Measurements from ENCODE around the gene MGAT4A. TPM values are rescaled to one million over a fixed set of nuclear protein-coding genes. Genes with fewer than 3 reads are reported as not detected.

Gene MGAT4A
- total and polyA plus RNA-seq, 10 of the 15 experiments (the other 5 are each of a cell fraction or from before 2014, with no cell fraction given), result 4.3 to 23.4 (median 13.6) TPM

DNA sequence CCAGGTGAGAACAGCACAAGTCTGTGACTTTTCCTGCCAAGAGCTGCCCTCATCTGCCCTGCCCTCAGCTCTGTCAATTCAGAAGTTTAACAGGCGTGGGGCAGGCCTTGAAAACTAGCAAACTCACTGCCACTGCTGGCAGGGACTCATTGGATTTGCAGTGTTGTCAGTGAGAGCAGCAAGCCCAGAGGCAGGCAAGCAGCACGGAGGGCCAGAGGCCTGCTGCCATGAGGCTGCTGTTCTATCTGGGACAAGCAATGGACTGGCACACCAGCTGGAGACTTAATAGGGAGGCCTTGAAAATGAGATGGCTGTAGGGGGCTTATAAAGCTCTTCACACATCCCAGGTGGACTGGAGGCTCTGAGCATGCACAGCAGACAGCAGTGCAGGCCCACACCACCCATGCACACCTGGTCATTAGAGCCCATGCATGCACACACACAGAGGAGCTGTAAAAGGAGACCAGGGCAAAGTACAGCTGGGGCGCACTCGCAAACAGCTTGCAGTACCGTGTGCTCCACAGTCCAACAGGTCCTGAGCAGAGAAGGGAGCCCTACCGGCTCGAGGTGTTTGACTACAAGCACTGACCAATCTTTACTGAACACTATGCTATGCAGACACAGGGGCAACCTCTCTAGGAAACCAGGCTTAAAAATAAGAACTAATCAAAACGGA lies 28.7 kb downstream of the MGAT4A start:
- ChIA-PET SMC1A (ENCODE audit: uncharacterized antibody, unreplicated experiment) (interaction anchor here (0.7 to 1.3 kb wide), 4 partner anchors 10 to 31 kb away, joined by 3 to 6 read pairs (median 3); no protein-coding TSS in a partner anchor), RAD21 (ENCODE audit: unreplicated experiment) (interaction anchor here (0.9 kb wide), 1 partner anchor 53 kb away, joined by 3 read pairs; no protein-coding TSS in a partner anchor), CTCF (interaction anchor here (1.1 kb wide), 1 partner anchor 9 kb away, joined by 6 read pairs; no protein-coding TSS in a partner anchor), POLR2A (no interaction called here)
- intact Hi-C loops (cut with micrococcal nuclease; ENCODE audit: unreplicated experiment) (no loop called here), in situ Hi-C loops (cut with MboI) (no loop called here)
- H3K4me2 ChIP-seq (ENCODE audit: control insufficient read depth, insufficient read depth), result no peak overlapping the region
- no peaks in the 10 kb centered on the region for H4K20me1 ChIP-seq (ENCODE audit: control insufficient read depth, insufficient read depth)
- no peak overlapping the region for H3K9ac ChIP-seq (ENCODE audit: control insufficient read depth, insufficient read depth, low read length)
- FAIRE-seq (no peak), DNase-seq (ENCODE audit: low read depth, low spot score) (no peak), ATAC-seq (peak; percentile 34)
- WGBS (ENCODE audit: insufficient coverage, insufficient replicate concordance, low lambda C conversion rate, missing lambda C conversion rate), result 52% methylated on average over 8 of the region's 8 CpGs
- no peaks in the 10 kb centered on the region for H3K9me3 ChIP-seq (replicated peaks; ENCODE audit: control insufficient read depth, insufficient read depth, low read length)
- H3K27me3 ChIP-seq (replicated peaks in 1 of 2; ENCODE audit: control insufficient read depth in 2 of 2, insufficient read depth in 2 of 2, low read length in 1 of 2), result no peaks in the 10 kb centered on the region
- H3K27ac ChIP-seq (ENCODE audit: control insufficient read depth, insufficient read depth), result no peak overlapping the region
- no peaks in the 10 kb centered on the region for H3K36me3 ChIP-seq (ENCODE audit: control insufficient read depth in 2 of 2, insufficient read depth in 2 of 2, low read length in 1 of 2)
- H3K79me2 ChIP-seq (ENCODE audit: control insufficient read depth, insufficient read depth, low read length), result no peaks in the 10 kb centered on the region
- no peaks in the 10 kb centered on the region for H3K4me1 ChIP-seq (ENCODE audit: control insufficient read depth, insufficient read depth, low read length)
- no peak overlapping the region for H3K4me3 ChIP-seq
- BruUV-seq (replicated peaks), result no TSS peak
- H2AFZ ChIP-seq (ENCODE audit: control insufficient read depth, low read depth, low read length), result no peak overlapping the region
- TF ChIP-seq, protein P1, sequence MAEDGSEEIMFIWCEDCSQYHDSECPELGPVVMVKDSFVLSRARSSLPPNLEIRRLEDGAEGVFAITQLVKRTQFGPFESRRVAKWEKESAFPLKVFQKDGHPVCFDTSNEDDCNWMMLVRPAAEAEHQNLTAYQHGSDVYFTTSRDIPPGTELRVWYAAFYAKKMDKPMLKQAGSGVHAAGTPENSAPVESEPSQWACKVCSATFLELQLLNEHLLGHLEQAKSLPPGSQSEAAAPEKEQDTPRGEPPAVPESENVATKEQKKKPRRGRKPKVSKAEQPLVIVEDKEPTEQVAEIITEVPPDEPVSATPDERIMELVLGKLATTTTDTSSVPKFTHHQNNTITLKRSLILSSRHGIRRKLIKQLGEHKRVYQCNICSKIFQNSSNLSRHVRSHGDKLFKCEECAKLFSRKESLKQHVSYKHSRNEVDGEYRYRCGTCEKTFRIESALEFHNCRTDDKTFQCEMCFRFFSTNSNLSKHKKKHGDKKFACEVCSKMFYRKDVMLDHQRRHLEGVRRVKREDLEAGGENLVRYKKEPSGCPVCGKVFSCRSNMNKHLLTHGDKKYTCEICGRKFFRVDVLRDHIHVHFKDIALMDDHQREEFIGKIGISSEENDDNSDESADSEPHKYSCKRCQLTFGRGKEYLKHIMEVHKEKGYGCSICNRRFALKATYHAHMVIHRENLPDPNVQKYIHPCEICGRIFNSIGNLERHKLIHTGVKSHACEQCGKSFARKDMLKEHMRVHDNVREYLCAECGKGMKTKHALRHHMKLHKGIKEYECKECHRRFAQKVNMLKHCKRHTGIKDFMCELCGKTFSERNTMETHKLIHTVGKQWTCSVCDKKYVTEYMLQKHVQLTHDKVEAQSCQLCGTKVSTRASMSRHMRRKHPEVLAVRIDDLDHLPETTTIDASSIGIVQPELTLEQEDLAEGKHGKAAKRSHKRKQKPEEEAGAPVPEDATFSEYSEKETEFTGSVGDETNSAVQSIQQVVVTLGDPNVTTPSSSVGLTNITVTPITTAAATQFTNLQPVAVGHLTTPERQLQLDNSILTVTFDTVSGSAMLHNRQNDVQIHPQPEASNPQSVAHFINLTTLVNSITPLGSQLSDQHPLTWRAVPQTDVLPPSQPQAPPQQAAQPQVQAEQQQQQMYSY (CRISPR knock-in tag; IDR thresholded peaks at IDR 0.05), result no peak
- TF ChIP-seq IKZF2 (IDR thresholded peaks at IDR 0.05) (no peak), SMAD5 (IDR thresholded peaks at IDR 0.05; ENCODE audit: low read depth) (no peak), ZBED1 (IDR thresholded peaks at IDR 0.05; ENCODE audit: borderline replicate concordance) (no peak), RBBP5 (conservative IDR thresholded peaks at IDR 0.05) (no peak), RAD51 (IDR thresholded peaks at IDR 0.05) (no peak), SMC3 (IDR thresholded peaks at IDR 0.05; ENCODE audit: borderline replicate concordance, low read length) (no peak), GABPA (IDR thresholded peaks at IDR 0.05; ENCODE audit: low read depth) (no peak), SREBF2 (IDR thresholded peaks at IDR 0.05; ENCODE audit: low read length) (no peak), SIX5 (IDR thresholded peaks at IDR 0.05; ENCODE audit: low read depth, low read length, severe bottlenecking) (no peak), RFX5 (IDR thresholded peaks at IDR 0.05; ENCODE audit: low read depth, low read length) (no peak), MEF2A (IDR thresholded peaks at IDR 0.05; ENCODE audit: insufficient read depth, low read depth, low read length) (no peak), MTA3 (IDR thresholded peaks at IDR 0.05; ENCODE audit: borderline replicate concordance, low read length) (no peak)
- TF ChIP-seq, protein P2, sequence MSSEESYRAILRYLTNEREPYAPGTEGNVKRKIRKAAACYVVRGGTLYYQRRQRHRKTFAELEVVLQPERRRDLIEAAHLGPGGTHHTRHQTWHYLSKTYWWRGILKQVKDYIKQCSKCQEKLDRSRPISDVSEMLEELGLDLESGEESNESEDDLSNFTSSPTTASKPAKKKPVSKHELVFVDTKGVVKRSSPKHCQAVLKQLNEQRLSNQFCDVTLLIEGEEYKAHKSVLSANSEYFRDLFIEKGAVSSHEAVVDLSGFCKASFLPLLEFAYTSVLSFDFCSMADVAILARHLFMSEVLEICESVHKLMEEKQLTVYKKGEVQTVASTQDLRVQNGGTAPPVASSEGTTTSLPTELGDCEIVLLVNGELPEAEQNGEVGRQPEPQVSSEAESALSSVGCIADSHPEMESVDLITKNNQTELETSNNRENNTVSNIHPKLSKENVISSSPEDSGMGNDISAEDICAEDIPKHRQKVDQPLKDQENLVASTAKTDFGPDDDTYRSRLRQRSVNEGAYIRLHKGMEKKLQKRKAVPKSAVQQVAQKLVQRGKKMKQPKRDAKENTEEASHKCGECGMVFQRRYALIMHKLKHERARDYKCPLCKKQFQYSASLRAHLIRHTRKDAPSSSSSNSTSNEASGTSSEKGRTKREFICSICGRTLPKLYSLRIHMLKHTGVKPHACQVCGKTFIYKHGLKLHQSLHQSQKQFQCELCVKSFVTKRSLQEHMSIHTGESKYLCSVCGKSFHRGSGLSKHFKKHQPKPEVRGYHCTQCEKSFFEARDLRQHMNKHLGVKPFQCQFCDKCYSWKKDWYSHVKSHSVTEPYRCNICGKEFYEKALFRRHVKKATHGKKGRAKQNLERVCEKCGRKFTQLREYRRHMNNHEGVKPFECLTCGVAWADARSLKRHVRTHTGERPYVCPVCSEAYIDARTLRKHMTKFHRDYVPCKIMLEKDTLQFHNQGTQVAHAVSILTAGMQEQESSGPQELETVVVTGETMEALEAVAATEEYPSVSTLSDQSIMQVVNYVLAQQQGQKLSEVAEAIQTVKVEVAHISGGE (CRISPR knock-in tag; IDR thresholded peaks at IDR 0.05), result no peak
- TF ChIP-seq, protein P3, sequence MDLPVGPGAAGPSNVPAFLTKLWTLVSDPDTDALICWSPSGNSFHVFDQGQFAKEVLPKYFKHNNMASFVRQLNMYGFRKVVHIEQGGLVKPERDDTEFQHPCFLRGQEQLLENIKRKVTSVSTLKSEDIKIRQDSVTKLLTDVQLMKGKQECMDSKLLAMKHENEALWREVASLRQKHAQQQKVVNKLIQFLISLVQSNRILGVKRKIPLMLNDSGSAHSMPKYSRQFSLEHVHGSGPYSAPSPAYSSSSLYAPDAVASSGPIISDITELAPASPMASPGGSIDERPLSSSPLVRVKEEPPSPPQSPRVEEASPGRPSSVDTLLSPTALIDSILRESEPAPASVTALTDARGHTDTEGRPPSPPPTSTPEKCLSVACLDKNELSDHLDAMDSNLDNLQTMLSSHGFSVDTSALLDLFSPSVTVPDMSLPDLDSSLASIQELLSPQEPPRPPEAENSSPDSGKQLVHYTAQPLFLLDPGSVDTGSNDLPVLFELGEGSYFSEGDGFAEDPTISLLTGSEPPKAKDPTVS (IDR thresholded peaks at IDR 0.05; ENCODE audit: low read depth, low read length), result no peak

Measured in GM12878 (cell line).